ENCODE data around the gene MEGF11.

Gene MEGF11

GRCh38 chr15:66293419-66294156 is 40.0 kb upstream of the MEGF11 start, which contains the start of gene DIS3L:
TSS of gene DIS3L (plus strand) at chr15:66293568. CDS start at chr15:66293597, 29 bp downstream.
- H2AFZ ChIP-seq (ENCODE audit: low read length): peak within 1 kb of the TSS; percentile 99
- peaks cover 59% of the 10 kb centered on the region for H3K79me2 ChIP-seq (ENCODE audit: insufficient read depth, low read length)
- peaks cover 46% of the 10 kb centered on the region for H3K4me1 ChIP-seq (ENCODE audit: insufficient read depth, low read length, poor library complexity, severe bottlenecking)
- H3F3A ChIP-seq (ENCODE audit: low read depth): peaks cover 5% of the 10 kb centered on the region; the same call in 1 of the 2 replicates
- H3K36me3 ChIP-seq (ENCODE audit: insufficient read depth, low read length): peaks cover 4% of the 10 kb centered on the region; the same call in 1 of the 2 replicates
- H3K4me3 ChIP-seq (ENCODE audit: low read length, poor library complexity, severe bottlenecking): peak within 1 kb of the TSS; percentile 97
- TF ChIP-seq EZH2phosphoT487 (IDR thresholded peaks at IDR 0.05; ENCODE audit: borderline replicate concordance) (no peak), CTCF (conservative IDR thresholded peaks at IDR 0.05; ENCODE audit: low read length) (no peak)
- no peaks in the 10 kb centered on the region for H3K9me3 ChIP-seq (ENCODE audit: insufficient read depth, low read depth, low read length)
- H3K9ac ChIP-seq (ENCODE audit: low read depth, low read length, poor library complexity, severe bottlenecking): peak within 1 kb of the TSS; percentile 98
- H3K27me3 ChIP-seq (ENCODE audit: insufficient read depth, low read length, poor library complexity, severe bottlenecking): no peaks in the 10 kb centered on the region
- H3K9me2 ChIP-seq (replicated peaks; ENCODE audit: low read depth, low read length): no peaks in the 10 kb centered on the region
- H3K4me2 ChIP-seq (ENCODE audit: low read depth, low read length, poor library complexity, severe bottlenecking): peak within 1 kb of the TSS; percentile 97
- peaks cover 14% of the 10 kb centered on the region for H4K20me1 ChIP-seq (ENCODE audit: insufficient read depth, low read length, poor library complexity, severe bottlenecking)

DNA sequence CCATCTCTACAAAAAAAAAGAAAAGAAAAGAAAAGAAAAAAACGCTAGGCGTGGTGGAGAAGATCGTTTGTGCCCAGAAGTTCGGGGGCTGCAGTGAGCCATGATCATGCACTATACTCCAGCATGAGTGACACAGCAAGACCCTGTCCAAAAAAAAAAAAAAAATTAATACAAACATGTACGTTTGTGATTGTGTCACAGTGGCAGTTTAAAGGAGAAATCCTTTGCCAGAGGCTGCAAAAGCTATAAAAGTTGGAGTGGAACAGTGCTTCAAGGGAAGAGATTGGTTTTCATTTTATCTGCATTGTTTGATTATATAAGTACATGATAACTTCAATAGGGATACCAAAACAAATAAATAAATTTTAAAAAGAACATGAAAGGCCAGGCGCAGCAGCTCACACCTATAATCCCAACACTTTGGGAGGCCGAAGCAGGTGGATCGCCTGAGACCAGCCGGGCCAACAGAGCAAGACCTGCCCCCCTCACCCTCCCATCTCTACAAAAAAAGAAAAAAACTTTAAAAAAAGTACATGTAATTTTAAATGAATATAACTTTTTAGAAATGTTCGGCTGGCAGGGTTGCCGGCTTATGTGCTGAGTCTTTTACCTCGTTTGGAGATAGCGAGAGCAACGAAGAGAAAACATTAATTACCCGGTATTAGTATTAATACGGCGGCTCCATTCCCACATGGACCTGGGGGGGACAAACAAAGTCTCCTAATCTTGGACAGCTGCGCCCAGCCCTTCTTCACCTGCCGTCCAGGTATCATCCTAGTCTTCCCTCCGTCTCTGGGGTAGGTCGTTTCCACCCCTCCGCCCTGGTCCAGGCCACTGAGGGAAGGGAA is 39.2 kb upstream of the MEGF11 start:
- Histone ChIP-seq H3K4me3 (ENCODE audit: low read length, poor library complexity, severe bottlenecking) (peak overlapping the region; percentile 97), H3K9me3 (ENCODE audit: insufficient read depth, low read depth, low read length) (no peaks in the 10 kb centered on the region), H3K27me3 (ENCODE audit: insufficient read depth, low read length, poor library complexity, severe bottlenecking) (no peaks in the 10 kb centered on the region), H3K79me2 (ENCODE audit: insufficient read depth, low read length) (peaks cover 54% of the 10 kb centered on the region), H3K4me2 (ENCODE audit: low read depth, low read length, poor library complexity, severe bottlenecking) (peak overlapping the region; percentile 91), H3K9ac (ENCODE audit: low read depth, low read length, poor library complexity, severe bottlenecking) (peak overlapping the region; percentile 98), H3K4me1 (ENCODE audit: insufficient read depth, low read length, poor library complexity, severe bottlenecking) (peaks cover 46% of the 10 kb centered on the region), H4K20me1 (ENCODE audit: insufficient read depth, low read length, poor library complexity, severe bottlenecking) (peaks cover 14% of the 10 kb centered on the region), H3F3A (ENCODE audit: low read depth) (peaks cover 5% of the 10 kb centered on the region; the same call in 1 of the 2 replicates), H2AFZ (ENCODE audit: low read length) (peak overlapping the region; percentile 99), H3K36me3 (ENCODE audit: insufficient read depth, low read length) (no peaks in the 10 kb centered on the region), H3K9me2 (replicated peaks; ENCODE audit: low read depth, low read length) (no peaks in the 10 kb centered on the region)
- TF ChIP-seq CTCF (conservative IDR thresholded peaks at IDR 0.05; ENCODE audit: low read length) (no peak), EZH2phosphoT487 (IDR thresholded peaks at IDR 0.05; ENCODE audit: borderline replicate concordance) (no peak)

GRCh38 chr15:66291816-66292570 is 38.4 kb upstream of the MEGF11 start:
- Histone ChIP-seq H3F3A (ENCODE audit: low read depth) (peaks cover 5% of the 10 kb centered on the region; the same call in 1 of the 2 replicates), H4K20me1 (ENCODE audit: insufficient read depth, low read length, poor library complexity, severe bottlenecking) (peaks cover 14% of the 10 kb centered on the region), H3K4me1 (ENCODE audit: insufficient read depth, low read length, poor library complexity, severe bottlenecking) (peaks cover 44% of the 10 kb centered on the region), H3K9ac (ENCODE audit: low read depth, low read length, poor library complexity, severe bottlenecking) (peak overlapping the region; percentile 98), H3K27me3 (ENCODE audit: insufficient read depth, low read length, poor library complexity, severe bottlenecking) (no peaks in the 10 kb centered on the region), H3K4me3 (ENCODE audit: low read length, poor library complexity, severe bottlenecking) (peak overlapping the region; percentile 97), H3K9me3 (ENCODE audit: insufficient read depth, low read depth, low read length) (no peaks in the 10 kb centered on the region), H3K9me2 (replicated peaks; ENCODE audit: low read depth, low read length) (no peaks in the 10 kb centered on the region), H3K79me2 (ENCODE audit: insufficient read depth, low read length) (peaks cover 46% of the 10 kb centered on the region), H3K36me3 (ENCODE audit: insufficient read depth, low read length) (no peaks in the 10 kb centered on the region), H3K4me2 (ENCODE audit: low read depth, low read length, poor library complexity, severe bottlenecking) (peak overlapping the region; percentile 91), H2AFZ (ENCODE audit: low read length) (no peak overlapping the region)
- TF ChIP-seq CTCF (conservative IDR thresholded peaks at IDR 0.05; ENCODE audit: low read length): no peak
- TF ChIP-seq EZH2phosphoT487 (IDR thresholded peaks at IDR 0.05; ENCODE audit: borderline replicate concordance): no peak
